LNCaP clone FGC (cell line): ENCODE data around the gene PGAM1.
A peak's percentile ranks its signal among the peaks of the same experiment; 100 is the strongest.

Experiments
- DNase-seq: peaks from one replicate; pipeline ENCODE4 v3.0.0-alpha.2; 2011; ENCODE audit warnings: low read depth
- H3K4me3 ChIP-seq: 2 replicates; pipeline ENCODE4 v1.5.1; 2011; ENCODE audit warnings: mild to moderate bottlenecking, low read depth, low read length, control low read depth
- TF ChIP-seq, protein P1 (sequence below): IDR thresholded peaks from 2 replicates; pipeline ENCODE4 v1.5.1; 2012; ENCODE audit warnings: mild to moderate bottlenecking; ENCODE audit not compliant: control insufficient read depth, insufficient read depth; ENCODE audit errors: extremely low read depth

Gene PGAM1

DNA sequence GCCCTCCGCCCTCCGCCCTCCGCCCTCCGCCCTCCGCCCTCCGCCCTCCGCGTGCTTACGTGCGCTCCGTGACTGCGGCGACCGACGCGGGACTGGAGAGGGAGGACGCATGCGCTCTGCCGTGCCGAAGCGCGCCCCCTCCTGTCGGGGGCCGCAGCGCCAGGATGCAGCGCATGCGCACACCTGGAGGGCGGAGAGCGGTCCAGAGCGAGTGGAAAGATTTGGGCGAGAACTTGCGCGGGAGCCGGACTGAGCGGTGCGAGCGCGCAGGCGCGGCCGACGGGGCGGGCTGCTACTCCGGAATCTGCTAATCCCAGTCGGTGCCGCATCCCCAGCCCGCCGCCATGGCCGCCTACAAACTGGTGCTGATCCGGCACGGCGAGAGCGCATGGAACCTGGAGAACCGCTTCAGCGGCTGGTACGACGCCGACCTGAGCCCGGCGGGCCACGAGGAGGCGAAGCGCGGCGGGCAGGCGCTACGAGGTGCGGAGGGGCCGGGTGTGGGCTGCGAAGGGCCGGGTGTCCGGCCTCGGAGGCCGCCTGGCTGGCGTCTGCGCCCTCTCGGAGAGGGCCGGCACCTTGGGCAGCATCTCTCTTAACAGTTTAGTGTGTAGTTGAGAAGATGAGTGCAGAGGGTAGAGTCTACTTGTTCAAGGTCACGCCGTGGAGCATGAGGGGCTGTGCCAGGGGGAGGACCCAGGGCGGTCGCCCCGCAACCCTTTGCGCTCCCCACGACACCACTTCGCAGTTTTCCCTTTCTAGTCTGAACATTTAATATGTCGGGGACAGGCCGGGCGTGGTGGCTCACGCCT, at the start of gene PGAM1:
Gene PGAM1, plus strand, starts transcription at position 228 of the 812 bp plus-strand sequence. Its CDS starts 117 bp downstream, at position 345.
- TF ChIP-seq, protein P1, sequence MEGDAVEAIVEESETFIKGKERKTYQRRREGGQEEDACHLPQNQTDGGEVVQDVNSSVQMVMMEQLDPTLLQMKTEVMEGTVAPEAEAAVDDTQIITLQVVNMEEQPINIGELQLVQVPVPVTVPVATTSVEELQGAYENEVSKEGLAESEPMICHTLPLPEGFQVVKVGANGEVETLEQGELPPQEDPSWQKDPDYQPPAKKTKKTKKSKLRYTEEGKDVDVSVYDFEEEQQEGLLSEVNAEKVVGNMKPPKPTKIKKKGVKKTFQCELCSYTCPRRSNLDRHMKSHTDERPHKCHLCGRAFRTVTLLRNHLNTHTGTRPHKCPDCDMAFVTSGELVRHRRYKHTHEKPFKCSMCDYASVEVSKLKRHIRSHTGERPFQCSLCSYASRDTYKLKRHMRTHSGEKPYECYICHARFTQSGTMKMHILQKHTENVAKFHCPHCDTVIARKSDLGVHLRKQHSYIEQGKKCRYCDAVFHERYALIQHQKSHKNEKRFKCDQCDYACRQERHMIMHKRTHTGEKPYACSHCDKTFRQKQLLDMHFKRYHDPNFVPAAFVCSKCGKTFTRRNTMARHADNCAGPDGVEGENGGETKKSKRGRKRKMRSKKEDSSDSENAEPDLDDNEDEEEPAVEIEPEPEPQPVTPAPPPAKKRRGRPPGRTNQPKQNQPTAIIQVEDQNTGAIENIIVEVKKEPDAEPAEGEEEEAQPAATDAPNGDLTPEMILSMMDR = peak; percentile 99
- peak; percentile 89 for DNase-seq
- peak within 1 kb of the TSS; percentile 90 for H3K4me3 ChIP-seq

DNA sequence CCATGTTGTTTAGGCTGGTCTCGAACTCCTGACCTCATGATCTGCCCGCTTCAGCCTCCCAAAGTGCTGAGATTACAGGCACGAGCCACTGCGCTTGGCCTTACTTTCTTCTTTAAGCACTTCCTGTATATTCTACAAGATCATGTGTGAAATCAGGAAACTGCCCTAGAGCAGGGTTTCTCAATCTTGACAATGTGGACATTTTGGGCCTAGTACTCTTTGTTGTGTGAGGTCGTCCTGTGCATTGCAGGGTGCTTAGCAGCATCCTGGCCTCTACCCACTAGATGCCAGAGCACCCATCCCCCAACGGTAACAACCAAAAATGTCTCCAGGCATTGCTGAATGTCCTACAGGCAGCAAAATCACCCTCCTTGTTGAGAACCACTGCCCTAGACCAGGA, 49.6 kb upstream of the PGAM1 start:
- no peak for DNase-seq
- H3K4me3 ChIP-seq = no peak overlapping the region
- TF ChIP-seq, protein P1 = no peak

DNA sequence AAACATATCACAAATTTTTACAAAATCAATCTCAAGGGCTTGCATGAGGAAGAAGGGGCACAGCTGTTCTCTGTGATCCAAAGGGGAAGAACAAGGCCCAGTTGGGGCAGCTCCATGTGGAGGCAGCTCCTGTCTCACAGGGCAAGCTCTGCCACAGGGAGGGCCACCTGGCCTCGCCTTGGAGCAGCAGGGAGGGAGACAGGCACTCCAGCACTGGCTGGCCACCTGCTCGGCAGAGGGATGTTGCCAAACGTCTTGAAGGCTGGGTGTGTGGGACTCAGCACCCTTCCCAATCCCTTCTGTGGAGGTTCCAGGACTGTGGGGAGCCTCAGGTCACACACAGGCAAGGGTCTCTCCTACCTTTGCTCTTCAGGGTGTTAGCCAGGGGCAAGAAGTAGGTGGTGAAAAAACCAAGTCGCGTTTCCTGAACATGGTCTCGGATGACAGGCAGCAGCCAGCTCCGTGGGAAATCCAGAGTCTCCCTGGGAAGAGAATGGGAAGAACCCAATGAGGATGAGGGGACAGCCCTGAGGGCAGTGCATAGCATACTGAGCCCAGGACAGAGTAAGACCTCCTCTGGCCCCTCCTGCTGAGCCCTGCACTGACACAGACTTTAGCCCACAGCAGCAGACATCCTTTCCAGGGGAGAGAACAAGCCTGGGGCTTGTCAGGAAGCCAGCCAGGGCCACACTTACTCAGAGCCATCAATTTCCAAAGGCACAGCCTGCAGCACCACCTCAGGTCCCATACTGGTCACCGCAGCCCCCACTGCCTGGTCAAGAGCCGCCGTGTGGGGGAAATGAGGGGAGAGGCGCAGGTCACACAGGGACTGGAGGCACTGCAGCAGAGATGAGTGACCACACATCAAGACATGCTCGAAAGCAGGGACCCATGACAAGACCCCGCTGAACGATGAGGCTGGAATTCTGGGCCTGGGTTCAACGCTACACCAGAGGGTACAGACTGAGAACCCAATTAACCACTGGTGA, 46.8 kb upstream of the PGAM1 start:
- H3K4me3 ChIP-seq = no peak overlapping the region
- TF ChIP-seq, protein P1 = no peak
- no peak for DNase-seq

DNA sequence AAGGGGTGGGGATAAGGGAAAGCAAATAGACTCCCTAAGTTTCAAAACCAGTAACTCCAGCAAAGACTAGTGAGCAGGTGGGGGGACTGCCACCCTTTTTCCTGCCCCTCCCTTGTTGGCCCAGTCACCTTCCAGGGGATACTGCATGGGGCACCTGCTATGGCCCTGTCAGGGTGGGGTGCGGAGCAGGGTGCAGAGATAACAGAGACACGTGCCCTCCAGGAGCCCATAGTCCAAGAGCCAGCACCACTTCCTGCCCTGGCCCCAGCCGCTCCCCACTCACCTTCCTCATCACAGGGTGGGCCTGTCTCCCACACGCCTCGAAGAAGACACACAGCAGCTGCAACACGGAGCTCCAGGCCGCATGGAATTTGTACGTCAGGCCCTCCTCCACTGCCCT, 45.5 kb upstream of the PGAM1 start:
- no peak for DNase-seq

DNA sequence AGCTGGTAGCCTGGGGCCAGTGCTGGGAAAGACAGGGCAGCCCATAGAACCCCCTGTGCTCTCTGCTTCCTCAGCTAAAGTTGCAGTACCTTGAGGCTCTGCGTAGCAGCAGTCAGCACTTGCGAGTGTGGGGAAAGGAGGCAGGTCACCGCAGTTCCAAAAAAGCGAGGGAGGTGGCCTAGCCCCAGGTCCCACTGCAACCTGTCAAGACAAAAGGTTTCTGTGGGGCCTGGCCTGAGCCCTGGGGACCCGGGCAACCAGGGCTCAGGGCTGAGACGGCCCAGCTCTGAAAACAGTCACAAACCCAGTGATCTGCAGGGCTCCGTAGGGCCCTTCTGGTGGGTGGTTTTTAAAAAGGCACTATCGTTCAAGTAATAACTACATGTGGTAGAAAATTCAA, 44.4 kb upstream of the PGAM1 start:
- no peak for DNase-seq
- TF ChIP-seq, protein P1 = no peak
- H3K4me3 ChIP-seq = no peak overlapping the region

More for the DNA sequence above, 45.5 kb upstream of the PGAM1 start:
- TF ChIP-seq, protein P1 = no peak
- no peak overlapping the region for H3K4me3 ChIP-seq

DNA sequence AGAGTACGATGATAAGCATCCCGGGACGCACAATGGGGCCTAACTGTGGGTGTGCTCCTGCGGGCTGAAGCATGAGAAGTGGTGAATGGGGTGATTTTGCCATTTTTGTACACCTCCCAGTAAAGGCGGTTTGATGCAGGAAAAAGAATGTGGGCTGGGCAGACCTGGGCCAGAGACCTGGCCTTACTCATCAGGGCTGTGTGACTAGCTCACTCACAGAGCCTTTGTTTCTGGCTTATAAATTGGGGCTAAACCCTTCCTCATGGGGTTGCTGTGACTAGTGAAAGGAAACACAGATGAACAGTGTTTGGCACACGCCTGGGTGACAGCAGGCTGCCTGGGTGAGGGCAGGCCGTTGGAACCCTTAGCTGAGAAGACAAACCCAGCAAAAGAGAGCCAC, 42.8 kb upstream of the PGAM1 start:
- no peak for DNase-seq
- TF ChIP-seq, protein P1 = no peak

More for the DNA sequence above, 42.8 kb upstream of the PGAM1 start:
- H3K4me3 ChIP-seq = no peak overlapping the region
